C1 segment of cervical spinal cord (tissue), 14 donors: ENCODE measurements around the gene NINJ1.
A peak's percentile ranks its signal among the peaks of the same experiment; 100 is the strongest.

ENCODE experiments used
- DNase-seq, 14 donors: peaks; one replicate each; lab custom pipeline; 2025; lab: John Stamatoyannopoulos, UW

The NINJ1 gene

DNA sequence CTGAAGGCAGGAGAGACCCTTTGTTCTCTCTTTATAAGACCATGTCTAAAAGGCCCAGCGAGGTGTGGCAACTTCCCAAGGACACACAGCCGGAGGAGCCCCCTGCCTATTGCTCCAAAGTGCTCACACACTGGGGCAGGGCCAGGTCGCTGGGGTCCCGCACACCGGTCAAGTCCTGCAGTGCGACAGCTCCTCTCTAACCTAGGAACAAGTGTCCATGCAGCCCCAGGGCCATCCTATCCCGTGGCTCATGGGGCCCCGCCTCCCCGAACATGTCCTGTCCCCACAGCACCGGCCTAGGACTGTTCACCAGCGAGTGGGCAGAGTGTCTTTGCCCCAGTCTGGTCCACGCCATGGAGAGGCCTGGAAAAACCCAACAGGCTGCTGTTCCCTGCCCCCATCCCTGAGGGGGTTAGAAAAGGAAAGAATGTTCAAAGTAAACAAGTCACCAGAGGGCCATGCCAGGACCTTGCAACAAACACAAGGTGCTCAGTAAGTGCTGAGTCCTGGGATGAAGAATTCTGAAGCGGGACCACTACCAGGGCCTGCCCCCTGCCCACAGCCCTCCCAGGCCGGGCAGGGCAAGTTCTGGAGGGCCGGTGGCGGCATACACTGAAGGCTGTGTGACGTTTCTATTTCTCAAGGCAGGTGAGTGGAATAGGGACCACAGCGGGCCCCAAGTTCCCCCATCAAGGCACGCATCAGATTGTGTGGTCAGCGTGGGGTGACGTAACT, 938 bp downstream of the NINJ1 start:
- DNase-seq = peak in 10 of 14 donors; percentile 16 to 74 (median 56)

DNA sequence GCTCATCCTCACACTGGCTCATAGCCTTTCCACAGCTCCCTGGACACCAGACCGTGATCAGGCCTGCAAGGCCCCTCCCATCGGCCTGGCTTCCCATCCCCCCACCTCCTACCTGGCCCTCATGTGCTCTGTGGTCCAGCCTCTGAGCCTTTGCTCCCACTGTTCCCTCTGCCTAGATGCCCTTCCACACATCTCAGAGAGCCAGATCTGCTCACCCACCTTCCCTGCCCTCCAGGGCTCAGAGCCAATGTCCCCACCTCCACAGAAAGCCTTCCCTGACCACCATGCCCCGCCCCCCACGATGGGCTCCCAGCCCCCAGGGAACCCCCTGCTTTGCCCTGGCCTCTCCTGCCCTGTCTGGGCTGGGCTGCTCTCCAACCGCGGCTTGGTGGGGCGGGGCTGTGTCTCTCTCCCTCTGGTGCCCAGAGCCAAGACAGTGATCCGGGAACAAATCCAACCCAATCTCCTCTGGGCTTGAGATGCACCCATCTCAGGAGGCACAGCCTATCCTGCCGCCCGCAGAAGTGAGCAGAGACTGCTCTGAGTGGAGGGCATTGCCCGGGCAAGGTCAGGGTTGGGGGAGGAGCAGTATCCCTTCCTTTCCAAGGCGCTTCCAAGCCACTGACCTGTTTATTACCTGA, 1.6 kb downstream of the NINJ1 start:
- peak in 10 of 14 donors; percentile 30 to 72 (median 54) for DNase-seq

DNA sequence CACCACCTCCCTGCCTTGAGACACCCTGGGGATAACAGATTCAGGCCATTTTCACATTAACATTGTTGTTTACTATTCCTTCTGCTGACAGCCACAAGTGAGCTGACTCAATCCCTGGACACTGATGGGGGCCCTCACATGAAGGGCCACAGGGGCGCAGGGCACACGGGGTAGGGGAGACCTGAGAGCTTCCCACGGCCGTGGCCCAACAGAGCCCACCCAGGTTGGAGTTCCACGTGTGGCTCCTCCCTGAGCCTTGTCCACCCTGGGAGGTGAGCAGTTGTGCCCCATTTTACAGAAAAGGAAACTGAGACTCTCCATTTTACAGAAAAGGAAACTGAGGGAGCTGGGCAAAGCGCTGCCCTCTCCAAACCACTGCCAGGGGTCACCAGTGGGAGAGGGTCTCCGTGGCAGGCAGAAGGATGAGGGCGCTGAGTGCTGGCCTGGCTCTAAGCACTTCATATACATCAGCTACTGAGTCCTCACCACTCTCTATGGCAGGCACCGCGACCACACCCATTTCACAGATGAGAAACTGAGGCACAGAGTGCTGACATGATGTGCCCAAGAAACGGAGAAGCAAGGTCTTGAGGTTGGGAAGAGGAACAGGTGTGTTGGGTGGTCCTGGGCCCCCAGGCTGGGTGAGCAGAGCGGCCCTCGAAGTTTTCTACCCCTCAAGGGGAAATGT, 2.3 kb downstream of the NINJ1 start:
- DNase-seq = no peak

DNA sequence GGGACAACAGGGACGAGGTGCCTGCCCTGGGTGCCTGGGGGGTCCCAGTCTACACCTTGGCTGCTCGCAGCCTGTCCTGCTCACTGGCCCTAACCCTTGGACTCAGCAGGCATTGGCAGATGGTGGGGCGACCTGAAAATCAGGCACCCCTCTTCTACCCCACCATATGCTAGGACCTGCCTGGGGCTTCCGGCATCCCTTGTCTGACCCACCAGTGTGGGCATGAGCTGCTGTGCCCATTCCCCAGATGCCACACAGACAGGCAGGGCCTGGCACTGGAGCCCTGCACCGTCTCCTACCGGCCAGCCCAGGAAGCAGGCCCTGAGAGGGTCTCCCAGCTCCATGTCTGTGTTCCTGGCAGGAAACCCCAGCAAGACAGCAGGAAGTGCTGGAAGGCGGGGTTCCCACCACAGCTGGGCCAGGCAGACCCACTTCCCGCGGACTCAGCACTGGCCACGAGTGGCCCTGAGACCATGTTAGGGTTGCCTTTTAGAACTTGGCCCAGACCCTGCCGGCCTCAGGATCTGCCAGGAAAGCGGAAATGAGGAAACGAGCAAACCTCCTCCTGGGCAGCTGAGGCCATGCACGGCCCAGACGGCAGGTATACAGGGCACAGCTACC, 3.1 kb downstream of the NINJ1 start:
- peak in 6 of 14 donors; percentile 25 to 52 (median 44) for DNase-seq

DNA sequence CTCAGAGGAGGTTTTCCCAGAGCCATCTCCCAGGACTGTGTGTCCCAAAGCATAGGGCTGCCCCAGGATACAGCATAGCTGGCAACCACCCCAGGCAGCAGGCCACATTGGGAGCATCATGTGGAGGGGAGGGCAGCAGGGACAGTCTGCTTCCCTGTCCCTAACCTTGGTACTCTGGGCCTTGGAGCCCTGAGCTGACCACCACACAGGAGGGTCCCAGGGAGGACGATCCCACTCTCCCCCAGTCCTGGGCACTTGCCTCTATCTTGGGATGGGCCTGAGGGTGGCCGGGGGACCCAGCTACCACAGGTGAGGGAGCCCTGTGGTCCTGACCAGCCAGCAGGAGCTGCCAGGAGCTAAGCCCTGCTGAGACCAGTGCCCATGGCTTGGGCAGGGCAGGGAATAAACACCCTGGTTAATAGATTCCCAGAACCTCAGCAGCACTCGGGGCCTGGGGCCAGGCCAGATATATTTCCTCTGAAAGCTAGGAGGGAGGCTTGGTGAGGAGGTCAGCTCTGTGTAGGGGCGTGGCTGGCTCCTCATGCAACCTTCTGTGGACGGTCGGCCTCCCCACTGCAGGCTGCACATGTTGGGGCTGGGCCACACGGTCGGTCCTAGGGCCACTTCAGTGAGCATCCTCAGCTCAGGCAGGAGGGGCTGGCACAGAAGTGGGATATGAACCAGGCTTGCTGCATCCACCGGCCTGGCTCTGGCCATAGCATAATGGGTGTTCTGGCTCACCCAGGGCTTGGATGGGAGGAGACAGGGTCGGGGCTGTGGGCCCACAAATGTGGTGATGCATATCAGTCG, 4.2 kb downstream of the NINJ1 start:
- DNase-seq = peak in 2 of 14 donors; percentile 58 to 68

DNA sequence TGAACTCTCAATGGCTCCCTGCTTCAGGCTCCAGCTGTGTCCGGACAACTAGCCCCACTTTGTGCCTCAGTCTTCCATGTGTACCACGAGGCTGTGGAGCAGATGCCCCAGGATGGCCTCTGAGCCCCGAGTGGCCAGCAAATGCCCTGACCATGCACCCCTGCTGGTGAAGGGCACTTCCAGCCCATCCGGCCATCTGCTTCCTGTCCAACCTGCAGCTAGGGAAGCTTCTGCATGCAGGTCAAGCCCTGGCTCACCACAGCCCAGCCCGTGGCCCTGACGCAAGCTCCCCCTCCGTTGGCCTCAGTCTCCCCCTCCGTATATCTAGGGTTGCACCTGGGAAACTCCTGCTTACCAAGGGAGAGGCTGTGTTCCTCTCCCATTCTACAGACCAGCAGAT, 4.8 kb downstream of the NINJ1 start:
- peak in 9 of 14 donors; percentile 28 to 68 (median 53) for DNase-seq

DNA sequence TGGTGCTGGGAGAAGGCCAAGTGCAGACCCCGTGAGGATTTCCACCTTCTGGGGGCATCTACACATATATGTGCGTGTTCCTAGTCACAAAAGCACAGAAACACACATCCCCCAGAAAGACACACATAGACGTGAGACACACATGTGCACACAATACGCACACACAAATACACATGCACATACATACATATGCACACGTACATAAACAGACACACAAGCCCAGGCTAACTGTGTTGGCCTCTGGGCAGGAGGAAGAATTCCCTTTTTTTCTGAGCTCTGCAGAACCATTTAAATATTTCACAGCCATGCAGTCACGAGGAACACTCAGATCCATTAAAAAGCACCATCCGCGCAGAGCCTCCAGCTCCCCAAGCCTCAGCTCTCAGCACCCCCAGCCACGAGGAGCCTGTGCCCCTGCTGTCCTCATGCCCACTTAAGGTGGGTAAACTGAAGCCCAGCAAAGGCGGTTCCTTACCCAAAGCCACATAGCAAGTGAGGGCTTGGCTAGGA, 5.3 kb downstream of the NINJ1 start:
- no peak for DNase-seq

DNA sequence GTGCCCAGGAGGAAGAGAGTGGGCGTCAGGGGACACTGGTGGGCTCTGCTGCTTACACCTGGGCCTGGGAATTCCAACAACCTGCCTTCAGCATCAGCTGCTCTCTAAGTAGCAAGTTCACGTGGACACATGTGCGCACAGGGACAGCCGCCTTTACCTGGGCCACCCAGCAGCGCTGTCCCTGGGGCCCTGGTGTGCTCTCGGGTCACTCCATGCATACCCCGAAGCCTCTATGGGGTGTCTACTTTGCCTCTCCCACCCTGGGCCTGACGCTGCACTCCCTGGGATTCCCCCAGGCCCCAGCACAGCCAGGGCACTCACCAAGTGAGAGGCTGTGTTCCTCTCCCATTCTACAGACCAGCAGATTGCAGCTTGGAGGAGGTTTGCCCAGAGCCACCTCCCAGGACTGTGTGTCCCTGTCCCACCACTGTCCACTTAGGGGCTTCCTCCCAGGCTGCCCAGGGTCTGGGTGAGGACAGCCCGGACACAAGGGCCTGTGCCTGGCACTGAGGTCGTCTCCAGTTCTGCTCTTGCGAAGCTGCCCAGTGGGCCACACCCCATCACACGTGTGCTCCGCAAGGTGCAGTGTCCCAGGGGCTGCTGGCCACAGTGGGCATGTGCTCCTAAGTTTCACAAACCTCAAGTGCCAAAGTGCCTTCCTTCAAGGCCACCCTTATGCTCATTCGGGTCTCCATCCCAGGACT, 5.9 kb downstream of the NINJ1 start:
- DNase-seq = no peak

DNA sequence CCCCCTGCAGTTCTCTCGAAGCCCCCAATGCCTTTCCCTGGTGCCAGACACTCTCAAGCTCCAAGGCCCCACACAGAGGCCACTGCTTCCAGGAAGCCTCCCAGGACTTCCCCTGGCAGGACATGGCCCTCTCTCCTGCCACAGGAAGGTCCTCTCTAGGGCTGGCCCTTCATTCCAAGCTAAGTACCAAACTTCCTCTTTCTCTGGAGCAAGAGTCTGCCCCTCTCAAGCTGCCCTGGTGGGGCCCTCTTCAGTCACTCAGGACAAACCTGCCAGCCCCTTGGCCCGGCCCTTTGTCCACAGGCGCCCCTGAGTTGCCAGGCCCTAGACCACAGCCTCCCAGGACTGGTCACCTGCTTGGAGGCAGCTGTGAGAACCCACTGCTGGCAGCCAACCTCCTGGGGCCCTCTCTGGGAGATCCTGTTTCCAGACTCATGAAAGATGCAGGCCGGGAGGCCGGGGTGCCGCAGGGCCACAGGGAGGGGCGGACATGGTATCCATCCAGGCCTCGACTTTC, 6.6 kb downstream of the NINJ1 start:
- DNase-seq = peak in 9 of 14 donors; percentile 31 to 87 (median 66)

DNA sequence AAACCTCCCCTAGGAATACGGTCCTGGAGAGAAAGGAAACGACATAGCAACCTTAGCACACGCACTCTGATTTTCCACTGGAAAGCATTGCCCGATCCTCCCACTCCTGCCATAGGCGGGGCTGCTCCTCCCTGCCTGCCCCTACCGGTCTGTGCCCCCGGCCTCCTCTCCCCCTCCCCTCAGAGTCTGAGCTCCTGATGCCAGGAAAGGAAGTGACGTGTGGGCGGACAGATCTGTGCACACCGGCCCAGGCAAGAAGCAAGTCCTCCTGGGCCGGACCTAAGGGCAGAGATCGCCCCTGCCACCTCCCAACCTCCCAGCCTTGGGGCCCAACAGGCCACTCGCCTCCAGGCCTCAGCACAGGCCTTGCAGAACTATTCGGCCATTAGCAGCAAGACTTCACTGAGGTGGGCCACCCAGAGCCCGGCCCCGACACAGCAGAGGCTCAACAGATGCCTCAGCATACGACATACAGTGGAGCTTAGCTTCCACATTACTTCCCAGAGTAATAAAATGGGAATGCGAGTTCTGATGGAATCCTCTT, 7.2 kb downstream of the NINJ1 start:
- no peak for DNase-seq

DNA sequence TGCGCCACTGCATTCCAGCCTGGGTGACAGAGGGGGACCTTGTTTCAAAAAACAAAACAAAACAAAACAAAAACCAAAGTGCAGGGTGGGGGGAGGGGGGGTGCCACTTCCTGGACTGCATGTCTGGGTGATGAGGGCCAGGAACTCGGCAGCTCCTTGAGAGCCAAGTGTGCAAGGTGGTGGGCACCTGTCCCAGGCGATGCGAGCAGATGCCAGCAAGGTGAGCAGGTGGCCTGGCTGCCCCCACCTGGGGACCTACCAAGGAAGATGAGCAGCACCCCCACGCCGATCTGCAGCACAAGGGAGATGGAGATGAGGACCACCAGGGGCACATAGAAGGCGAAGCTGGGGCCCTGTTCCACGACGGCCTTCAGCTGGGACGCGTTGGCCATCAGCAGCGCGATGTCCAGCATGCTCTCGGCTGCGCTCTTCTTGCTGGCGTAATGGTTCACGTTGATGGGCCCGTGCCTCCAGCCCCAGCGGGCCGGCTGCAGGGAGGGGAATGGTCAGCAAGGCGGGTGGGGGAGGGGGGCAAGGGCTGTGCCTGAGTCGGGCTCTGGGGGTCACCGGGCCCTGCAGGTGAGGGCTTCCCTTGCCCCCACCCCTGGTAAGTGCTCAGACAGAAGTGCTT, 7.8 kb downstream of the NINJ1 start:
- DNase-seq = peak in 1 of 14 donors; percentile 16

DNA sequence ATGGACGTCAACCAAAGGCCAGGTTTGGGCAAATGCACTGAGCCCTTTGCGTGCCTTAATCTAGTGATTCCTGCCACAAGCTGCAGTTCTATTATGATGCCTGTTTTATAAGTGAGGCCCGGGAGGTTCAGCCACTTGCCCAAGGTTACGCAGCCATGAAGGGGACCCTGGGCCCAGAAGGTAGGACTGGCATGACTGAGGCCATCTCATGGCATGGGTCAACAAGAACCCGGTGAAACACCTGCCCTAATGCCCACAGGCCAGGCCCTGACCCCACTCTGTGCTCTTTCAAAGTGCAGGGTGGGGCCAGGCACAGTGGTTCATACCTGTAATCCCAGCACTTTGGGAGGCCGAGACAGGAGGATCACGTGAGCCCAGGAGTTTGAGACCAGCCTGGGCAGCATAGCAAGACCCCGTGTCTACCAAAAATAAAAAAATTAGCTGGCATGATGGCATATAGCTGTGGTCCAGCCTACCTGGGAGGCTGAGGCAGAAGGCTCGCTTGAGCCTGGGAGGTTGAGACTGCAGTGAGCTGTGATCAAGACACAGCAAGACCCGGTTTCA, 8.6 kb downstream of the NINJ1 start:
- no peak for DNase-seq

DNA sequence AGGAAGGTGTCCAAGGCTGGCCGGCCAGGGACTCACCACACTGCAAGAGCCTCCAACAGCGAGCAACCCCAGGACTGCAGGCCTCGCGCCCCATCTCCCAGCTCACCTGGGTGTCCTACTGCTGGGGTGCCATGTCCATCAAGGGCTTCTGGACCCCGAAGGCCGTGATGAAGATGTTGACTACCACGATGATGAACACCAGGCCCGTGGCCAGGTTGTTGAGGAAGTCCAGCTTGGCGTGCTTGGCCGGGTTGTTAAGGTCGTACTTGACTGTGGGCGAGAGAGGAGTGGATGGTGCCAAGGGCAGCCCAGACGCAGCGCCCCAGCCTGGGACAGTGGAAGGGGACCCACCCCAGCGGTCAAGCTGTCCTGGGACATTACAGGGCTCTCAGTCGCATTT, 9.3 kb downstream of the NINJ1 start:
- DNase-seq = no peak

DNA sequence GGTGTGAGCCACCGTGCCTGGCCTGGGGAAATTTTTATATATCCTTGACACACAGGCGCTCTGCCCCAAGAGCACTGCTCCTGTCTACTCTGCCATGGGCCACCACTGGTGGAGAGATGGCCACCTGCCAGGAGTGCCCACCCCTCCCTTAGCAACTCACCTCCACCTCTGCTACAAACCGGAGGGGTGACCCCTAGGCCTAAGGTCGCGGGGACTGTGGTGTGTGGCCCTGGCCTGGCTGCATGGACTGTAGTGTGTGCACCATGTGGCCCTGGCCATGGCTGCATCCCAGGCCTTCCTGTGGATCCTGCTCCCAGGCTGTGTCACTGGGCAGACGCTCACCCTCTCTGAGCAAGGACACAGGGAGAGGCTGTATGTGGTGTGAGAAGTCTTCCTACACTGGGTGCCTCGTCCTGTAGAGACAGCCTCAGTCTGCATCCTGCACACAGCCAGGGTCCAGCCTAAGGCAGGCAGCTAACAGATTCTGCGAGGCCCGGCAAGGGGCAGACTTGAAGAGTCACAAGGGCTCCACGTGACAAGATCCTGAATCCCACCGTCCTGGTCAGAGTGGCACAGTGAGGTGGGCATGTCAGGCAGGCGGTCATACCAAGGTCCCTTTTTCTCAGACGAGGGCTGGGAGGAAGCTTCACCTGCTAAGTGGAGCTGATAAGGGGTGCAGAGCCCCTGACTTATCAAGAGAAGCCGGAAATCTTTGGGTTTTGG, 10.3 kb downstream of the NINJ1 start:
- DNase-seq = no peak

DNA sequence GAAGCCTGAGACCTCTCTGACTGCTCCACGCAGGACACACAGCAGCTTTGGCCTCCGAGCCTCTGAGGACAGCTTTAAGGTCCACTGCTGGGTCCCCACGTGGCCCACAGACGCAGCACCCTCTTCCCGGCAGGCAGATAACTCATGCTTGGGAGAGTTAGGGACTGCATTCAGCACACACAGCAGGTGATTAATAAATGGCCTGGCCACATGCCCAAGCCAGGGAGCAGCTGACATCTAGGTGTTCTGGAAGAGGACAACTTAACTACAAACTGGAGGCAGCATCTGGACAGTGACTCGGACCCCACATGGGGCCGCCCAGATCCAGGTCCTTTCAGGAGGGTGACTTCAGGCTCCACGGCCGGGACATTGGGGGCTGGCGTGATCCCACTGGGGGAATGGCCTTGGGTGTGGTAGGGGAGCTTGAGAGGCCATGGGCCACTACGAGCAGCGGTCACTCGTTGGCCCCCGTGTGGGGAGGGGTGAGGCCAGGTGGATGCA, 11.3 kb downstream of the NINJ1 start:
- DNase-seq = no peak

DNA sequence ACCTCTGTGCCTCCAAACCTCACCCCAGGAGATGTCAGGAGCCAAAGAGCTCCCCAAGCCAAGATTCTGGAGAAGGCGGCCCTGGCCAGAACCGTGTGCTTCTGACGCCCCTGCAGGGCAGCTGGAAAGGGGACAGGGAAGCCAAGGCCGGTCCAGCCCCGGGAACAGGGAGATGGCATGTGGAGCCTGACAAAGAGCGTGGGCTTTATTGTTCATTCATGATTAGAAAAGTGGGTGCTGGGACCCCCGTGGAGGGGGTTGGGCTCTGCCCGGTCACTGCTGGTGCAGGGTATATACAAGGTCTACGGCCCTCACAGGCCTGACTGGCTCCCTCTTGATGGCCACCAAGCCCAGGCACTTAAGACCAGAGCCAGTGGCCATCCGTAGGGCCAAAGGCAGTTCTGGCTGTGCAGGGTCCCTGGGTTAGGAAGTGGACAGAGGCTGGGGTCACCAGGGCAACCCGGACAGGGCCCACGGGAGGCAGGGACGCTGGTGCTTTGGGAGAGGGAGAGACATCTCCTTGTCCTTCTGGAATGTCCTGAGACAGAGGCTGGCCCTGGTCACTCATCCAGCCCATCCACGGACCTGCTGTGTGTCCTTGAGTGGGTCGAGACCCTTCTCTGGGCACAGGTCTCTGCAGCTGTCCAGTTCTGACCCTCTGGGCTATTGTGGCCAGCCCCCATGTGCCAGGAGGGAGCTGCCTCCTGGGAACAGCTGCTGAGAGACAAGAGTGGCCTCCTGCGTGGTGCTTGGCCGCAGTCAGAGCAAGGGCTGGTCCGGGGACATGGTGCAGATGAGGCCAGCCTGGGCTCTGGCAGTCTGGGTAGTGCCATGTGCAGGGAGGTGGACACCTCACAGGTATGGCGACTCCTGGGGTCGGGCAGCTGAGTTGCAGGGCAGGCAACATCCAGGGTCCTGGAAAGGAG, 12.5 kb downstream of the NINJ1 start:
- DNase-seq = no peak

DNA sequence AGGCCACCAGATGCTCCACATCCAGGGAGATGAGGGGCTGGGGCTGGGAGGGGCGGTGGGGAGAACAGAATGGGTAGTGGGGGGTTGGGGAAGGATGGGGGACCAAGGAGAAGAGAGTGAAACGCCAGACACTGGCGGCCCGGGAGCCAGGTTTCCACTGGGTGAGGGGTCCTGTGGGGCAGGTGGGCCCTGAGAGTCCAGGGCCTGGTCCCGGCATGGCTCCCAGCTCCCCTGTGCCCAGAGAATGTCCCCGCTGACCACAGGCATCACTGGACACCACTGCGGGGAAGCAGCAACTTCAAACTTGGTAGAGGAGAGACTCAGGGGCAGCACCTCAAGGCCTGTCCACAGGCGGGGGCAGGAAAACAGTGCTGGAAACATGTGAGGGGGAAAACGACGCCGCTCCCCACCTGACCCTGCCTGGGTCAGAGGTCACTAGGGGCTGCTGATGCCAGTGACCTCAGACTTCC, 13.2 kb downstream of the NINJ1 start:
- no peak for DNase-seq
